ENCODE measurements around the gene KANSL1. TPM values are rescaled to one million over a fixed set of nuclear protein-coding genes. Genes with fewer than 3 reads are reported as not detected.

KANSL1 gene
- total and polyA plus RNA-seq, 9 of the 15 experiments (the other 6 are each of a cell fraction or from before 2014, with no cell fraction given) = 3.6 to 55.4 (median 31.8) TPM

GRCh38 chr17:46162866-46163265 lies 30.4 kb downstream of the KANSL1 start:
- Histone ChIP-seq H2AFZ (ENCODE audit: low read depth, low read length) (no peak overlapping the region), H3K79me2 (ENCODE audit: control insufficient read depth, insufficient read depth, low read length) (peaks cover 97% of the 10 kb centered on the region), H3K27ac (ENCODE audit: extremely low read depth, low read depth, low read length) (no peak overlapping the region), H3K4me1 (replicated peaks in 1 of 2; ENCODE audit: control insufficient read depth in 2 of 2, insufficient read depth in 2 of 2, low read length in 2 of 2) (peaks cover 0 to 13% of the 10 kb centered on the region in 2 experiments; a peak in 2 of 5 replicates), H3K9me1 (ENCODE audit: control insufficient read depth, insufficient read depth, low read length) (peaks cover 10% of the 10 kb centered on the region), H3K9ac (ENCODE audit: insufficient read depth in 1 of 2, low read depth in 2 of 2, low read length in 2 of 2) (no peak overlapping the region), H3K4me3 (no peak overlapping the region), H3K27me3 (ENCODE audit: control insufficient read depth in 2 of 2, insufficient read depth in 2 of 2, low read length in 2 of 2) (no peaks in the 10 kb centered on the region), H3K36me3 (ENCODE audit: control insufficient read depth, insufficient read depth, low read length) (peaks cover 23% of the 10 kb centered on the region; the same call in 2 of the 3 replicates), H3K9me3 (replicated peaks; ENCODE audit: control insufficient read depth, insufficient read depth, low read depth, low read length) (no peaks in the 10 kb centered on the region), H4K20me1 (replicated peaks; ENCODE audit: control insufficient read depth, insufficient read depth, low read length) (peaks cover 41% of the 10 kb centered on the region), H3K4me2 (ENCODE audit: insufficient read depth, low read length) (no peak overlapping the region)
- no peak for TF ChIP-seq ZSCAN32 (CRISPR knock-in tag; IDR thresholded peaks at IDR 0.05)
- WGBS (ENCODE audit: insufficient coverage, low coverage, missing lambda C conversion rate) = 0% methylated on average over 1 of the region's 1 CpG
- BruUV-seq (replicated peaks) = no TSS peak
- CTCF ChIA-PET (ENCODE audit: low intra/inter-chr PET ratio) = no interaction called here
- POLR2A ChIA-PET = interaction anchor here (0.6 to 3.7 kb wide), 7 partner anchors 9 to 54 kb away, joined by 3 to 26 read pairs (median 5); no protein-coding TSS in a partner anchor
- in situ Hi-C loops (cut with MboI) (no loop called here), intact Hi-C loops (cut with micrococcal nuclease) (no loop called here)
- no peak for FAIRE-seq
- ATAC-seq = no peak
- DNase-seq (ENCODE audit: extremely low read depth in 1 of 4, low spot score in 3 of 4) = no peak

- Histone ChIP-seq H4K20me1 (replicated peaks; ENCODE audit: control insufficient read depth, insufficient read depth, low read length) (peaks cover 51% of the 10 kb centered on the region), H3K27ac (ENCODE audit: extremely low read depth, low read depth, low read length) (no peak overlapping the region), H2AFZ (ENCODE audit: low read depth, low read length) (no peak overlapping the region), H3K27me3 (ENCODE audit: control insufficient read depth in 2 of 2, insufficient read depth in 2 of 2, low read length in 2 of 2) (no peaks in the 10 kb centered on the region), H3K36me3 (ENCODE audit: control insufficient read depth, insufficient read depth, low read length) (peaks cover 16% of the 10 kb centered on the region; the same call in 2 of the 3 replicates), H3K4me1 (replicated peaks in 1 of 2; ENCODE audit: control insufficient read depth in 2 of 2, insufficient read depth in 2 of 2, low read length in 2 of 2) (peaks cover 0 to 26% of the 10 kb centered on the region in 2 experiments; a peak in 3 of 5 replicates), H3K9me1 (ENCODE audit: control insufficient read depth, insufficient read depth, low read length) (peaks cover 10% of the 10 kb centered on the region), H3K4me3 (no peak overlapping the region), H3K9ac (ENCODE audit: insufficient read depth in 1 of 2, low read depth in 2 of 2, low read length in 2 of 2) (no peak overlapping the region), H3K4me2 (ENCODE audit: insufficient read depth, low read length) (no peak overlapping the region), H3K79me2 (ENCODE audit: control insufficient read depth, insufficient read depth, low read length) (peaks cover 97% of the 10 kb centered on the region), H3K9me3 (replicated peaks; ENCODE audit: control insufficient read depth, insufficient read depth, low read depth, low read length) (no peaks in the 10 kb centered on the region)
- FAIRE-seq (no peak), ATAC-seq (peak; percentile 11; the same call in 1 of the 3 replicates), DNase-seq (ENCODE audit: extremely low read depth in 1 of 4, low spot score in 3 of 4) (no peak)
- intact Hi-C loops (cut with micrococcal nuclease) (no loop called here), in situ Hi-C loops (cut with MboI) (no loop called here)
- BruUV-seq (replicated peaks) = no TSS peak
- CTCF ChIA-PET (ENCODE audit: low intra/inter-chr PET ratio) = no interaction called here
- POLR2A ChIA-PET = interaction anchor here (0.9 to 5.2 kb wide), 6 partner anchors 9 to 21 kb away, joined by 3 to 29 read pairs (median 7); no protein-coding TSS in a partner anchor
- 75% methylated on average over 8 of the region's 8 CpGs for WGBS (ENCODE audit: insufficient coverage, low coverage, missing lambda C conversion rate)
- TF ChIP-seq SLC30A9 (CRISPR knock-in tag; IDR thresholded peaks at IDR 0.05) = no peak
- no peak for TF ChIP-seq JUNB (CRISPR knock-in tag; conservative IDR thresholded peaks at IDR 0.05)
- TF ChIP-seq VEZF1 (CRISPR knock-in tag; IDR thresholded peaks at IDR 0.05) = 0 out of 2 replicates have a peak, but pooled peaks have one; percentile 12
- TF ChIP-seq PATZ1 (CRISPR knock-in tag; IDR thresholded peaks at IDR 0.05; ENCODE audit: borderline replicate concordance) = no peak
- TF ChIP-seq TRIM24 (IDR thresholded peaks at IDR 0.05) = no peak
- no peak for TF ChIP-seq MIER1 (IDR thresholded peaks at IDR 0.05; ENCODE audit: low read depth)
- no peak for TF ChIP-seq ARID3A (IDR thresholded peaks at IDR 0.05; ENCODE audit: borderline replicate concordance, low read depth, low read length)
- TF ChIP-seq CBX2 (IDR thresholded peaks at IDR 0.05; ENCODE audit: insufficient read depth, low read length, poor library complexity, severe bottlenecking) = no peak
- TF ChIP-seq HNRNPL (IDR thresholded peaks at IDR 0.05; ENCODE audit: low read depth, low read length) = no peak
- TF ChIP-seq SMARCA5 (IDR thresholded peaks at IDR 0.05) = 0 out of 2 replicates have a peak, but pooled peaks have one; percentile 26
These were observed 33.1 kb downstream of the KANSL1 start for GRCh38 chr17:46160169-46160568.

All from K562 (cell line).